Mesenteric fat pad (tissue), 1 donor: ENCODE measurements around the gene ROR2. TPM values are rescaled to one million over a fixed set of nuclear protein-coding genes. Genes with fewer than 3 reads are reported as not detected.

Experiments
- DNase-seq: peaks from one replicate; pipeline ENCODE4 v3.0.0-alpha.2; 2020; ENCODE audit warnings: low spot score
- total RNA-seq: library from RNA; stranded (reverse); fragmentation: NEBNext Ultra II Directional; extraction: Animal tissue kit (Norgen Biotek cat#: 25700); gene quantifications from one replicate; pipeline ENCODE4 v1.2.1, GENCODE V29; 2021
- donor health status: DM: yes; HTN: yes; CAD: no.

Gene ROR2
- total RNA-seq, 1 donor from 2014 or later = 9.5 TPM

- DNase-seq = no peak
Measured at GRCh38 chr9:91882627-91883026, 67.4 kb downstream of the ROR2 start.

GRCh38 chr9:91880378-91880972 lies 69.6 kb downstream of the ROR2 start:
- DNase-seq = no peak

- DNase-seq = no peak
Measured at GRCh38 chr9:91879231-91879630, 70.8 kb downstream of the ROR2 start.

DNA sequence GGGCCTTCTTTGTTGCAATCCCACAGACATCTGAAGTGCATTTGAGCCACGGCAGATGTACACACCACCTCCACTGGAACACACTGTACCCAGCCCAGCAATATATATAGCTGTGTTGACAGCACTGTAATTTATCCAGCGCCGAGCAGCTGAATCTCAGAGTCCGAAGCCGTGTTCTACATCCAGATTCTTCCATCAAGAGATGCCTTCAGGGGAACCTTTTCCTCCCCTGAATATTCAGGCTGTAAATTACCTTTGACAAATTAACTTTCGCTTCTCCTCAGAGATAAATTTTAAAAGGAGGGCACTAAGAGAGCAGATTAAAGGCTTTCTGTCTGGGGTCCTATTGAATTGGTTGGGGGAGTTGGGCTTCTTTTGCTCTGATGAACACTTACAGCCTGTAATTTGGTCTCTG lies 76.4 kb downstream of the ROR2 start:
- no peak for DNase-seq

GRCh38 chr9:91868732-91869391 lies 81.2 kb downstream of the ROR2 start:
- no peak for DNase-seq

GRCh38 chr9:91867740-91868139 lies 82.3 kb downstream of the ROR2 start:
- DNase-seq = no peak

DNA sequence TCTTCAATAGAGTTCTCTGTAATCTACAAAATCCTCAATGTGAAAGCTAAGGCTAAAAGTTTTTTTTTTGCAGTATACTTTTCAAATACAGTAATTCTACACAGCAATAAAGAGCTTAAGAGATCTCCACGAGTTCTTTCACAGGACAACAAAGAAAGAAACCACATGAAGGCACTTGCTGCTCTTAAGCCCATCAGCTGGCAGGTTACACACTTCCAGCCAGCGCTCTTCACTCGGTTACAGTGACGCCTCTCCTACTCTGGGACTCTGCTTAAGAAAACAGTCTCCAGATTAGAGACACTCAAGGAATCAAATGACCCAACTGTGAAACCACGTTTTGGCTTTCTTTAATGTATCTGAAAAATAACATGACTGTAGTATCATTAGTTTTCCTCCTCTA lies 85.0 kb downstream of the ROR2 start:
- DNase-seq = no peak

DNA sequence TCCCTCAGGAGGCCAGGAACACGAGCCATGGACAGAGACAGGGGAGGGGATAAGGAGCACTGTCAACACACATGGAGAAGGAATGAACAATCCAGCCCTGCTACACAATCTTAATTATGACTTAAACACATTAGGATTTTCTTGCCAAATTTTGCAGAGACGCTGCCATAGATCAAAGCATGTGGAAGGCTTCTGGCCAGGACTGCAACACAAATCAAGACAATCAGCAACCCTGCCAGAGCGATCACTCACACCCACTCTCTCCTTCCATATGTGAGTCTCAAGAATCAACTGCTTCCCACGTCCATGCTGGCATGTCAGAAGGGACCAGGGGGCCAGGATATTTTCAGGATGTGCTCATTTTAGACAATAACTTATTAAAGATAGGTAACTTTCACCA lies 85.6 kb downstream of the ROR2 start:
- no peak for DNase-seq

GRCh38 chr9:91863469-91863868 lies 86.6 kb downstream of the ROR2 start:
- no peak for DNase-seq

- no peak for DNase-seq
Measured at GRCh38 chr9:91858213-91859030, 91.6 kb downstream of the ROR2 start.

DNA sequence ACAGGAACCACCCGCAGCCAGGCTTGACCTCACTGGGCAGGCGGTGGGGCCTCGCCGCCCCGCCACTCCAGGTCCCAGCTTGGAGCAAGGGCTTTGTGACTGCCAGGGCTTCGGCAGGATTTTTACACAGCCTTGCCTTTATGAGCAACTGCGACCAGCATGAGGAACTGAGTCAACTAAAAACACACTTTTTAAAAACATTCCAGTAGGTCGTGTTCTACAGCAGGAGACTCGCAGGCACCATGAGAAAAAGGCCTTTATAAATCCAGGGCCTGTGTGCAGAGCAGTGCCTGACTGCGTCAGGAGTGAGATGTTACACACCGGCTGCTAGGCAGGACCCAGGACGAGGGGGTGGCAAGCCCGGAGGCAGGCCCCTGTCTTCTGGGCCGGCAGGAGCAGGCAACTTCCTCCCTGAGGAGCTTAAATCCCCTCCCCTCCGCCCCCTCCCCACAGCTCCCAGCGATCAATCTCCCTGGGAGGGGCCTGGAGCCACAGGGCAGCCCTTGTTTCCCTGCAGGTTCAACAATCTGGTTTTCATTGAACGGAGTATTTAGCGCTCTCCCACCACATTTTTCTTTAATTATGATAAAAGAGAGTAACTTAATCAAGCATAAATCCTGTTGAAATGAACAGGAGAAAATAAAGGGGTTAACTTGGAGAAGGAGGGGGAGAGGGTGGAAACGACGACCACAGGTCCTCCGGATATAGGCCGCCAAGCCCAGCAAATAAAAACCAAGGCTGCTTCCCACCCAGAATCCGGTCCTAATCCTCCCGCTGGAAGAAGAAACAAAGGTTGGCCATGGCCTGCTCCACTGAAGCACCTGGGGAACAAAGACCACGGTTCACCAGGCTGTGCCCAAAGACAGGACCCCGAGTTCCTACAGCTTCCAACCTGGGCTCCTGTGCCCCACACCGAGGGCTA lies 92.5 kb downstream of the ROR2 start:
- no peak for DNase-seq

GRCh38 chr9:91856419-91856818 lies 93.6 kb downstream of the ROR2 start:
- no peak for DNase-seq

DNA sequence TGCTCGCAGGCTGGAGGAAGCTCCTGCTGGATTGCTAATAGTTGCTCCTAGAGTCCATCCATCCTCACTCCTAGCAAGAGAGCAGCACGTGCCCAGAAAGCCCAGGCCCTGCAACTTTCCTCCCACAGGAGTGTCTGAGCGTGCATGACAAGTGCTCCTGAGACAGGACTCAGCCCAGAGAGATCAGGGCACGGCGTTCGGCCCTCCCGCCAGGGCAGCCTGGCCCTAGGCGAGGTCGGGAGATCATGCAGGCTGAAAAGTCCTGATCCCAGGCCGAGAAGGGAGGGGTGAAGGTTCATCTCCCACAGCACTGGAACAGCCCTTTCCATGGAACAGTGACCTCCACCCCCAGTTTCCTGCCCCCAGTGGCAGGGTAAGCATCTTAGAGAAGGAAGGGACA lies 94.8 kb downstream of the ROR2 start:
- DNase-seq = no peak

DNA sequence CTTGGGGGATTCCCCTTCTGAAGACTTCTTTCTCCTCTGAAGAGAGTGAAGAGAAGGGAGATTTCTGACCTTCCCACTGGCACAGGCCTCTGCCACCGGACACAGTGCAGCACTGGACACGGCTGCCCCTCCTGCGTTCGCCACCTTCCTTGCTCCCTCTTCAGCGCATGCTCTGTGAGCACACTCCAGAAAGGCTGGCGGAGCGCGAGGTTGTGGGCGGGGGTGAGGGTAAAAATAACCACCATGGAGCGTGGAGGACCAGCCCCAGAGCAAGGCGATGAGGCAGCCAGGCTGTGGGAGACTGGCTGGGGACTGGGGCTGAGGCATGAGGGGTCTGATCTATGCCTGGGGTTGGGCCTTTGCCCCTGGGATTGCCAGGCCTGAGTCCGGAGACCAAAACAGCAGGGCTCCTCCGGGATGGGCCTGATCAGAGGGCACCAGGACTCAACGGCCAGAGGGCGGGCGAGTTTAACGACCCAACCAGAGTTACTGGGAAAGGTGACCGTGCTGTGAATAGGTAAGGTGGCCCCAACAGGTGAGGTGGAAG lies 97.2 kb downstream of the ROR2 start:
- no peak for DNase-seq

DNA sequence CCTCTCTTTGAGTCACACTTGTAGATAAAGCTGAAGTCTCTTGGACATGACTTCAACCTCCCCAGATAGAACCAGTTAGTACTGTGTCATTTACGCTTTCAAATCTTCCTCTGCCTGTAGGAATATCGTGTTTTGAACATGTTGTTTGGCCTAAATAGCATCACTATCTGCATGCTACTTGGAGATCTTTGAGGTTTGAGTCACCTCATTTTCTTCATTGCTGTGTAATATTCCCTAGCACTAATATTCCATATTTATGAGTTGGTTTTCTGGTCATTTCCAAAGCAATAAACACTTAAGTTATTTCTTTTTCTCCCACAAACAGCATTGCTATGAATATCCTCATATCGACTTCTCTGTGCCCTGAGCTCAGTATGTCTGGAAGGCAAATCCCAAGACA lies 100.3 kb downstream of the ROR2 start:
- no peak for DNase-seq

DNA sequence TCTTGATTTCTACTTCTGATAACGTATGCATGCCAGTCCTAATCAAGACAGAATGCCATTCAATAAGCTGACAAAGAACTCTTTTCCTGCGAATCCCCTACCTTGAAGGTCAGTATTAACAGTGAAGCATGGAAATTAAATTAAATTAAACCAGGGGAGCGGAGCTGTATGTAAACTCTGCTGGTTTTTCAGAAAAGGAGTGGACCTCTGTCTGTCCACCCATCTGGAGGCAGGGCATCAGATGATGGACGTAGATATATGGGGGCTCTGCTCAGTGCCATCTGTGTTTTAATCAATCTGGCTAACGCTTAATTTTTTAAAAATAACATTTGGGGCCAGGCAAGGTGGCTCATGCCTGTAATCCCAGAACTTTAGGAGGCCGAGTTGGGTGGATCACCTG lies 101.9 kb downstream of the ROR2 start:
- DNase-seq = no peak

- no peak for DNase-seq
Measured at GRCh38 chr9:91847581-91848091, 102.4 kb downstream of the ROR2 start.

GRCh38 chr9:91845879-91846278 lies 104.1 kb downstream of the ROR2 start:
- DNase-seq = no peak

- peak; percentile 64 for DNase-seq
Measured at GRCh38 chr9:91844701-91845291, 105.2 kb downstream of the ROR2 start.

GRCh38 chr9:91844190-91844589 lies 105.8 kb downstream of the ROR2 start:
- peak; percentile 85 for DNase-seq
